GM12872 (cell line): Measurements from ENCODE around the gene HOXC10.

ENCODE experiments used
- TF ChIP-seq, protein P1 (sequence below): IDR thresholded peaks from 3 replicates; pipeline ENCODE4 v1.5.1; 2011; ENCODE audit warnings: low read depth, mild to moderate bottlenecking, low read length, moderate library complexity; ENCODE audit not compliant: insufficient read depth

HOXC10 gene

DNA sequence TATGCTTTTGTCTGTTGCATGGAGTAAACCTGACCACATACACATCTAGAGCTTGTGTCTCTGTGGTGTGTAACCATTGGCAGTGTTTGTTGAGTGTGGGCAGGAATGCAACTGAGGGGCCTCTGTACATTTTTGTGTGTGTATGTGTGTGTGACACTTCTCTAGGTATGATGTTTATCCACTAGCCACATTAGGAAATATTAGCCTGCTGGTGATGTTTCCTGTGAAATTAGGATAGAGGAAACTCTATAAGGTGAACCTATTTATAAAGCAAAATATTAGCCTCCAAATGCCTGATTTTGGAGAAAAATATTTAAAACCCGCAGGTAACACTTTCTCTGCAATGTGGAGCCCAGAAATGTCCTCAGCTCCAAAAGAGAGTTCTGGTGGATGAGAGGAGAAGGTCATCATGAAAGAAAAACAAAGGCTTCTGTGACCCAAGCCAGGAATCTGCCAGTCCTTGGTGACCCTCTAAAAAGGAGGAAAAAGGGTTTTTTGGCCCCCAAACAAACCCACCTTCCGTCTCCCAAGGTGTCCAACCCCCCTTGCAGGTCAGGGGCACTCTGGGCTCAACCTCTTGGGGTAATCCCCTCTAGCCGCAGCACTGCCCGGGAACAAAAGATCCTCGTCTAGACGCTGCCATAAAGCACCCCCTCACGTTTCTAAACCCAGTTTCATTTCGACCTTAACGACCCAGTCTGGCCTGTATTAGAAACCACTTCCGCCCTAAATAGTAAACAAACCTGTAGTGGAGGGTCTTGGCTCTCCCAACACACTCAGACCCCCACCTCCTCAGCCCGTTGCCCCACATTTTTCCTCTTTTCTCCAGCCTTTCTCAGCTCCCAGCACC lies 7.1 kb upstream of the HOXC10 start:
- TF ChIP-seq, protein P1, sequence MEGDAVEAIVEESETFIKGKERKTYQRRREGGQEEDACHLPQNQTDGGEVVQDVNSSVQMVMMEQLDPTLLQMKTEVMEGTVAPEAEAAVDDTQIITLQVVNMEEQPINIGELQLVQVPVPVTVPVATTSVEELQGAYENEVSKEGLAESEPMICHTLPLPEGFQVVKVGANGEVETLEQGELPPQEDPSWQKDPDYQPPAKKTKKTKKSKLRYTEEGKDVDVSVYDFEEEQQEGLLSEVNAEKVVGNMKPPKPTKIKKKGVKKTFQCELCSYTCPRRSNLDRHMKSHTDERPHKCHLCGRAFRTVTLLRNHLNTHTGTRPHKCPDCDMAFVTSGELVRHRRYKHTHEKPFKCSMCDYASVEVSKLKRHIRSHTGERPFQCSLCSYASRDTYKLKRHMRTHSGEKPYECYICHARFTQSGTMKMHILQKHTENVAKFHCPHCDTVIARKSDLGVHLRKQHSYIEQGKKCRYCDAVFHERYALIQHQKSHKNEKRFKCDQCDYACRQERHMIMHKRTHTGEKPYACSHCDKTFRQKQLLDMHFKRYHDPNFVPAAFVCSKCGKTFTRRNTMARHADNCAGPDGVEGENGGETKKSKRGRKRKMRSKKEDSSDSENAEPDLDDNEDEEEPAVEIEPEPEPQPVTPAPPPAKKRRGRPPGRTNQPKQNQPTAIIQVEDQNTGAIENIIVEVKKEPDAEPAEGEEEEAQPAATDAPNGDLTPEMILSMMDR = no peak

- TF ChIP-seq, protein P1 = no peak
Observed at GRCh38 chr12:53978477-53979356, 6.2 kb upstream of the HOXC10 start.

- TF ChIP-seq, protein P1 = no peak
Observed at GRCh38 chr12:53980104-53980801, 4.7 kb upstream of the HOXC10 start.

DNA sequence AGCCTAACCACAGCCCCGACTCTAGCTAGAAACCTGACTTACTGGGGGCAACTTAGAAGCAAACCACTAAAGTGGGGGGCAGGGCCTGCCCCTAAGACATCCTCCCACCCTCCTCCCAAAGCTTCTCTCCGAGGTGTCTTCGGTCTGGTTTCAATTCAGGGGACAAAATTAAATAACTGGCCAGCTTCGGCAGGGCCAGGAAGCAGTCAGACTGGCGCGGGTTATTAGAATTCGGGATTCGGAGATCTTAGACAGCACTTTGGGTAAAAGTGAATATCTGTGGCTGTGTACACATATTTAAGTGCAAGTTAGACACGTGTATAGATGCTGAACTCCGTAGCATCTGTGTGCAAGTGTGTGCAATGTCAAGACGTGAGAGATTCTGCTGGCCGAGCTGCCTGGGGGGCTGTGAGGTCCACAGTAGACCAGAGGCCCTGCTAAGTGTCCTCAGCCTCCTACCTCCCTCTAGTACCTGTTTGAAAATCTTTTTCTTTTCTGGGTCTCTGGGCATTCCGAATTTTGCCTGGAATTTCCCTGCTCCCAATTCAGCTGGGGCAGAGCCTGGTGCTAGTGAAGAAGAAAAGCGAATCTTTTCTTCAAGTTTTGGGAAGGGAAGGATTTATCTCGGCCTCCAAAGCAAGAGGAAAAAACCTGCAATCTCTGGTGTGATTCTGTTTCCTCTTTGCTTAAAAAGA lies 4.0 kb upstream of the HOXC10 start:
- TF ChIP-seq, protein P1 = no peak

GRCh38 chr12:53981634-53982565 lies 3.0 kb upstream of the HOXC10 start:
- TF ChIP-seq, protein P1 = no peak
